Measurements from ENCODE around the gene UBFD1.
"Not testable (repeated sequence)": the region's sequence is repeated elsewhere in the genome, so short reads cannot be mapped to it uniquely, and the experiment has no call there.

The UBFD1 gene

GRCh38 chr16:23567602-23568001, 10.1 kb downstream of the UBFD1 start:
- DNase-seq (ENCODE audit: low spot score): no peak

GRCh38 chr16:23570992-23571632, 13.6 kb downstream of the UBFD1 start:
- DNase-seq (ENCODE audit: low spot score): no peak

GRCh38 chr16:23571895-23572294, 14.4 kb downstream of the UBFD1 start:
- no peak for DNase-seq (ENCODE audit: low spot score)

DNA sequence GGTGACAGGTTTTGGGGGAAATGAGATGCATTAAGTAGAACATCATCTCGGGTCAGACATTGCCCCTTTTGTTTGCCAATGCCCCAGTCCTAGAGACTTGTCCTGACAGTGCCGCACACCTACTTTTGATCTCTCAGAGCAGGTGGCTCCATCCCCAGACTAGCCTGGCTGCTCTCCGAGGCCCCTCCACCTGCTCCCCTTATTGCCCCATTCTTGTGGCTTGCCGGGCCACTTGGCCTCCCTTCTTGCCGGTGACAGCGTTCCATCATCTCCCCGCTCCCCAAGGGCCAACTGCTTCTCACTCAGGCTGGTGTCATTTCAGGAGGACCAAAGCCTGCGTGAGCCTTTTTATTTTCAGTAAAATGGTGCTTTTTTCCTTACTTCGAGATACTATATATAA, 14.9 kb downstream of the UBFD1 start:
- no peak for DNase-seq (ENCODE audit: low spot score)

DNA sequence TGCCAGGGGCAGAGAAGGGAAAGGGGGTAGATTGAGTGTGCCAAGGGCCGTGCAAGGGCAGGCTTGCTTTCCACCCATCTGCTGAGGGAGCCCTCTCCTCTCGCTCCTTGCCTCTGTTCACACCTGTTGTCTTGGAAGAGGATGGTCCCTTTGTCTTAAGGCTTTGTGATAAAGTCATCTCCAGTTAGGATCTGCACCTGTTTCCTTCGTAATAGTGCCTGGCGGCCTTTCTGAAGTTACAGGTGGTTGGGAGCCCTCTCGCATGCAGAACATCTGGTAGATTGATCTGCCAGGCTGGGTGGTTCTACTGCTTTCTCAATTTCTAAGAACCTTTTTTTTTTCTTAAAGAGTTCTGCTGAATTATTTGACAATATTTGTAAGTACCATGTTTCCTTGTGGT, 16.3 kb downstream of the UBFD1 start:
- DNase-seq (ENCODE audit: low spot score): no peak

DNA sequence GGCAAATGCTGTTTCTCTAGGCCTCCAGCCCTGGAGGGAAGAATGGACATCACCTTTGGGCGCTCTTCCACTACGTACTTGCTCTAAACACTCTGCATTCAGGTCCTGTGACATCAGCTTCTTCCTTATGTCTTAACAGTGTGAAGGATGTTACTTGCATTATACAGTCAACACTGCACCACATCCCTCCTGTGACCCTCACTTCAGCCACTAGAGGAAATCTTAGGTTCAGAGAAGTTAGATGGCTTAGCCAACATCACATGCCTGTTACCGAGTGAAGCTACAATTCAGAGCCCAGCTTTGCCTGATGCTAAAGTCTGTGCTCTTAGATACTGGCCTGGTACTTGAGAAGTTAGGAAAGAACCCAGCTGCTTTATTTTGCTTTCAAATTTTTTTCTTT, 18.3 kb downstream of the UBFD1 start:
- DNase-seq (ENCODE audit: low spot score): no peak

DNA sequence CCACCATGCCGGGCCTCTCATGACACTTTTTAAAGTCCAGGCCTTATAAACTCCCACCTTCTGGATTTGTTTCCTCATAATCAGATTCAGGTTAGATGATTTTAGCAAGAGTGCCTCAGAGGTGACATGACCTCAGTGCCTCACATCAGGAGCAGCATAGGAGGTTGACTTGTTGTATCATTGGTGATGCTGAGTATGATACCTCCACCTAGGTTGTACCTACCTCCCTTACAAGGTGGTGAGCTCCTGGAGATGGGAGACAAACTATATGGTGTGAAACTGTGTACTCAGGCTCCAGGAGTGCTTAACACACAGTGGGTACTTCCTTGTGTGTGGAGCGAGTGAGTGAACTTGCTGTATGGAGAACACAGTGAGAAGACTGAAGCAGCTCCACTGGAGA, 20.0 kb downstream of the UBFD1 start:
- no peak for DNase-seq (ENCODE audit: low spot score)

DNA sequence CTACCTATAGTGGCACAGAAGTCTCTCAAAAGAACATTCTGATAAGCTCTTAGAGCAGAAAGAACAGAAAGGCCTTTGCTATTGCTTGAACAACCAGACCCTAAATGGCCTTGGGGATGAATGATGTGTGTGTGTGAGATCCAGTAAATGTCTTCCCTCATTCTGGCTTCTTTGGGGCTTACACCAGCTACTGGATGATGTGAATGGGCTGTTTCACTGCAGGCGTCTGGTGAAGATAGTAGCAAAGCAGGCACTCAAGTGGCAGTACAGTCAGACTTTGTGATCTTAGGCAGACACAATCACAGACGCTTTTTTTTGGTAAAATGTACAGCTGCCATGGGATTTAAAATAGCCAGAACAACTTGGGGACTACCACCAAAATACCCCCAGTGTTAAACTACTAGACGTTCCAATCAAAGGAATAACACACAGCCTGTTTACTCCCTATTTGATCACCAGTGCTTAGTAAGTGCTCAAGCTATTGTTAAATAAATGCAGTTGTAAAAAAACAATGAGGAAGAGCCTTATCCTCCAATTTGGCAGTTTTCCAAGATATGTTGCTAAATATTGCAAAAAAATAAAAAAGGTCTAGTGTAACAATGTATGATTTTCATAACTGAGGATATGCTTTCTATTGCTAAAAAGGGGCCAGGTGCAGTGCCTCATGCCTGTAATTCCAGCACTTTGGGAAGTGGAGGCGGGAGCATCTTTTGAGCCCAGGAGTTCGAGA, 20.7 kb downstream of the UBFD1 start:
- no peak for DNase-seq (ENCODE audit: low spot score)

GRCh38 chr16:23579371-23579770, 21.8 kb downstream of the UBFD1 start:
- DNase-seq (ENCODE audit: low spot score): no peak

GRCh38 chr16:23580391-23580790, 22.9 kb downstream of the UBFD1 start:
- no peak for DNase-seq (ENCODE audit: low spot score)

DNA sequence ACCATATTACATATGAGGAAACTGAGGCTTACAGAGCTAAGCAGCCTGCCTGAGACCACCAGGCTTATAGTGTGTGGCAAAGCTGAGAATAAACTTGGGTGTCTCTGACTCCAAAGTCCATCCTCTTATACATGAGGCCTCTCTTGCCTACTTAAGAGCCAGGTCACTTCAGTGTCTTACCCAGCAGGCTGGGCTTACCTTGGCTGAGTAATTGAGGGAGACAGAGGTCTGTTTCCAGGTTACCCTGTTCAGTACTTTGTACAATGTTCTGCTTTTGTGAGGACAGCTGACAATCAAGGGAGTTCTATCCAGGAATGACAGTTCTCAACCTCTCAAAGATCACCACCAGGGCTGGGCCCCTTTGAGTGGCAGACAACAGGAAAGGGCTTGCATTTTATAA, 24.2 kb downstream of the UBFD1 start:
- DNase-seq (ENCODE audit: low spot score): no peak

- DNase-seq (ENCODE audit: low spot score): not testable (repeated sequence)
Measured at GRCh38 chr16:23583271-23583670, 25.7 kb downstream of the UBFD1 start.

DNA sequence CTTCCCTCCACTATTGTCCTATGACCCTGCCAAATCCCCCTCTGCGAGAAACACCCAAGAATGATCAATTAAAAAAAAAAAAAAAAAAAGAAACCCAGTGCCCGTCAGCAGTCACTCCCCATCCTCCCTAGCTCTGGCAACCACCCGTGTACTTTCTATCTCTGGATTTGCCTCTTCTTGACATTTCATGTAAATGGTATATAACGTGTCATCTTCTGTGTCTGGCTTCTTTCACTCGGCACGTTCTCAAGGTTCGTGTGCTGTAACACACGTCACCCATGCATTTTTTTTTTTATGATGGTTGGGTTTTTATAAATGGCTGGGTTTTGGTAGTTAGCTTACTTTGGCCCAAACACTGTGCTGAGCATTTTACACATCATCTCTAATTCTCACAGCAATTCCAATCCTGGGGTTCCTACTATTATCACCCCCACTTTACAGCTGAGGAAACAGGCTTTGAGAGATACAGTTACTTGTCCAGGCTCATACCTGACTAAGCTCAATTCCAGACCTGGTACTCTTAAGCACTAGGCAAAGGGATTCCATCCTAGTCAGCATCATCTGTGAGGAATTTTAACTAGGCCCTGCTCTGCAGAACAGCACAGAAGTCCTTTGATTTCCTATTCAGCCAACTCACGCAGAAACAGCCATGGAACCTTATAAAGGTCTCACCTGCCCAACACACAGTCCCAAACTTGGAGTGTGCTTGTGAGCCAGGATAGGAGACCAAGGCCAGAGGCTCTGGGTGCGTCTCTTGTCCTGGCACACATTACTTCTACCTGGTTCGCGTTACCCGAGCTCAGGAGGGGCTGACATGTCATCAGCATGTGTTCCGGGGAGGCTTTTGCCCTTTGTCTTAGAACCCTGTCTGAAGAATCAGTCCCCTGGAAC, 26.9 kb downstream of the UBFD1 start:
- DNase-seq (ENCODE audit: low spot score): no peak

GRCh38 chr16:23587726-23588125, 30.2 kb downstream of the UBFD1 start:
- DNase-seq (ENCODE audit: low spot score): no peak

GRCh38 chr16:23590181-23590580, 32.7 kb downstream of the UBFD1 start:
- DNase-seq (ENCODE audit: low spot score): no peak

GRCh38 chr16:23594186-23594585, 36.7 kb downstream of the UBFD1 start:
- no peak for DNase-seq (ENCODE audit: low spot score)

DNA sequence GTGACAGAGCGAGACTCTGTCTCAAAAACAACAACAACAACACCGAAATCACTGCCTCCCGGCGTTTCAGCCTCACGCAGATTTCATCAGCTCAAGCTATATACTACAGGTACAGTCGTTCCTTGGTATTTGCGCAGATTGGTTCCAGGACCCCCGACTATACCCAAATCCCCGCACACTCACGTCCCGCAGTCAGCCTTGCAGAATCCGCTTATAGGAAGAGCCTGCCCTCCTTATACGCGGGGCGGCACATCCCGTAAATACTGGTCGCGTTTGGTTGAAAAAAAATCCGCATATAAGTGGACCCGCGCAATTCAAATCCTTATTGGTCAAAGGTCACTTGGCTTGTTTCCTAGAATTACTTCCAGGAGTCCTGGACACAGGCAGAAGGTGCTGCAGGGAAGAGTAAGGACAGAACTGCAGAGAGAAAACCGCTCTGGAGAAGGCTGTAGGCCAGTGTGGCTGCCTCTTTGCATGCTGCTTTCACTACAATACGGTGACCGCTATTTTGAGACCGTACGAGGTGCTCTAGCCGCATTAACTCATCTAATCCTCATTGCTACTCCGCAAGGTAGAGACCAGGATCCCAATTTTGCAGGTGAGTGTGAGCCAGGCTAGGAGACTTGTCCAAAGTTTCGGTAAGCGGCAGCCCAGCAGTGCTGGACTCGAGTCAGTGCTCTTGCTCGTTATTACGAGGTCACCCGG, 37.9 kb downstream of the UBFD1 start:
- peak; percentile 15 for DNase-seq (ENCODE audit: low spot score)

DNA sequence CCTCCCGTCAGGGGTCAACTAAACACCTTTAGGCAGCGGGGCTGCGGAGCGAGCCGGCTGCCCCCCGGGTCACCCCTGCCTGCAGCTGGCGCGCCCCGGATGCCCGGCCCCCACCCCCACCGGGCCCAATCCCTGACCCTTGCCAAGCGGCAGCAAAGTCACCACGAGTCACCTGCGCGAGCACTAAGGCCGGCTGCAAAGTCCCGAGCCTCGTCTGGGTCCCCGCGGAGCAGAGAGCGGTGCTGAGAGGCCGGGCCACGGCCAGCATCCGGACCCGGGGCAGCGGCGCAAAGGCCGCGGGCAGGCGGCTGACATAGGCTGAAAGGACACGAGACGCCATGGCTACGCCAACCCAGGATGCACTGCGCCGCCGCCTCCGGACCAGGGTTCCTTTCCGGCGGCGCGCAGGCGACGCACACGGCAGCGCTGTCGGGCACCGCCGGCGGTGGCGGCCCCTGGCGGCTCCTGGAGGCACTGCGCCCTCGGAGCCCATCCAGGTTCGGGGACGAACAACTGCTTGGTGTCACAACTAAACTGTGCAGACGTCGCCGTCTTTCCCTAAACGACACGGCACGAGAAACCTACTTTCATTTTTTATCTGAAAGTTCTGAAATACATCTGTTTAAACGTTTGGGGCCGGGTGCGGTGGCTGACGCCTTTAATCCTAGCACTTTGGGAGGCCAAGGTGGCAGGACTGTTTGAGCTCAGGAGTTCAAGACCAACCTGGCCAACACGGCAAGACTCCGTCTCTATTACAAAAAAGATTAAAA, 38.6 kb downstream of the UBFD1 start, which contains the start of gene NDUFAB1:
Gene NDUFAB1, minus strand, starts transcription at position 366 of the 770 bp plus-strand sequence. Its CDS starts 26 bp downstream, at position 340.
- peak; percentile 84 for DNase-seq (ENCODE audit: low spot score)

- DNase-seq (ENCODE audit: low spot score): peak; percentile 79
Measured at GRCh38 chr16:23597003-23597756, 39.7 kb downstream of the UBFD1 start.

GRCh38 chr16:23607726-23608125, 50.2 kb downstream of the UBFD1 start:
- no peak for DNase-seq (ENCODE audit: low spot score)

GRCh38 chr16:23608194-23608593, 50.7 kb downstream of the UBFD1 start:
- DNase-seq (ENCODE audit: low spot score): no peak

All from HuH-7 (cell line).